Mucosa of descending colon (tissue), 3 donors: ENCODE results near the gene IL1RAPL2. TPM values are rescaled to one million over a fixed set of nuclear protein-coding genes. Genes with fewer than 3 reads are reported as not detected.
"Not testable (repeated sequence)": the region's sequence is repeated elsewhere in the genome, so short reads cannot be mapped to it uniquely, and the experiment has no call there.

Source experiments
- ATAC-seq: fragments of 200-7000 bp; cut with Tn5 transposase; one replicate; pipeline ENCODE4 v1.9.1; 2020; ENCODE audit warnings: mild to moderate bottlenecking, moderate library complexity
- DNase-seq, 3 donors: peaks; one replicate each; pipeline ENCODE4 v3.0.0-alpha.2; 2020
- H3K36me3 ChIP-seq: fragments of 200-600 bp; one replicate; pipeline ENCODE4 v1.8.0; 2021; ENCODE audit warnings: low read depth, mild to moderate bottlenecking
- H3K4me1 ChIP-seq: fragments of 200-600 bp; one replicate; pipeline ENCODE4 v1.8.0; 2021; ENCODE audit warnings: low read depth, mild to moderate bottlenecking
- H3K4me3 ChIP-seq: fragments of 200-600 bp; one replicate; pipeline ENCODE4 v1.8.0; 2021; ENCODE audit warnings: mild to moderate bottlenecking
- H3K9me3 ChIP-seq: fragments of 200-600 bp; one replicate; pipeline ENCODE4 v1.8.0; 2021; ENCODE audit warnings: mild to moderate bottlenecking
- intact Hi-C, 2 donors: fragments of 100-400 bp; cut with DNase I in 1 of 2; cut with micrococcal nuclease in 1 of 2; formaldehyde crosslinking; loops; one replicate each; pipeline versions ENCODE4 v1.11.0 to v1.11.1; 2022; cut with DNase I, micrococcal nuclease
- total RNA-seq, 3 donors: library from RNA; stranded (reverse); fragmentation: NEBNext Ultra II Directional in 2 of 3; extraction: Animal tissue kit (Norgen Biotek cat#: 25700) in 2 of 3; gene quantifications; one replicate each; pipeline versions ENCODE4 v1.2.1 to v1.2.4, GENCODE V29; 2021 to 2023
- TF ChIP-seq, protein P1 (sequence below): fragments of 200-600 bp; IDR thresholded peaks from one replicate; pipeline ENCODE4 v1.8.0; 2022; ENCODE audit warnings: antibody characterized with exemption, mild to moderate bottlenecking
- donor health status: DM: no; HTN: no; CAD: no; lungs with moderate emphysema.
- donor health status: DM: no; HTN: no; CAD: no.
- donor health status: DM: no; HTN: yes; CAD: no.

The IL1RAPL2 gene
- total RNA-seq, 3 donors from 2014 or later: 0.19 TPM; not detected in 2

DNA sequence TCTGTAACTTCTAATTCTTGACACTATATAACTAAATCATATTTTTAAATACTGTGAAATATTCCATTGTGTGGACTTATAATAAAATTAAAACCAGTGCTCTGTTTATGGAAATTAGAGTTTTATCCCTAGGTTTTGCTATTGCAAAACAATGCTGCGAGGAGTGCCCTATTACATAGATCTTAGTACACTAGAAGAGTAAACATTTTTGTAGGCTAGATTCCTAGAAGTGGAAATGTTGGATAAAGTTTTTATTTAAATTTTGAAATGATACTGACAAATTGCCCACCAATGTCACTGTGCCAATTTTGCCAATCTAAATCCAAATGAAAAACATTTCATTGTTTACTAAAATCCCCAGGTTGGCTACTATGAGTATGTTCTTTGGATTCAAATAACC, 99.7 kb downstream of the IL1RAPL2 start:
- no peak for ATAC-seq

DNA sequence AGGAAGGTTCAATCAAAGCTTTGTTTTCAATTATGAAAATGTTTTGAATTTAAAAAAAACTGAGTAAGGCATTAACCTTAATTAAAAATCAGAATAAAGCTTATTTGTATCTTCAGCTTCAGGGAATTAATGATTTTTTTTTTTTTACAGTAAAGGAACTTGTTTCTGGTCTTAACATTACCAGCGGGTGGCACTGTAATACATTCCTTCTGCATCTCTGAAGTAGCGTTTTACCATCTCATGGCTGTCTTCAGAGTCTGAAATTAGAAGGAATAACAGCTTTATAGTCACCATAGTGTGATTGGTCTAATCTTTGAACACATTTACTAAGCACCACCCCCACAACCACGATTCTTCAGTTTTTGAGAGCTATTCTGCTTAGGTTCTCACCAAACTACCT, 102.6 kb downstream of the IL1RAPL2 start:
- ATAC-seq (no peak), DNase-seq (no peak)
- no peaks in the 10 kb centered on the region for H3K4me1 ChIP-seq
- H3K9me3 ChIP-seq: no peaks in the 10 kb centered on the region
- H3K36me3 ChIP-seq: no peaks in the 10 kb centered on the region
- intact Hi-C loops: no loop called here
- TF ChIP-seq, protein P1, sequence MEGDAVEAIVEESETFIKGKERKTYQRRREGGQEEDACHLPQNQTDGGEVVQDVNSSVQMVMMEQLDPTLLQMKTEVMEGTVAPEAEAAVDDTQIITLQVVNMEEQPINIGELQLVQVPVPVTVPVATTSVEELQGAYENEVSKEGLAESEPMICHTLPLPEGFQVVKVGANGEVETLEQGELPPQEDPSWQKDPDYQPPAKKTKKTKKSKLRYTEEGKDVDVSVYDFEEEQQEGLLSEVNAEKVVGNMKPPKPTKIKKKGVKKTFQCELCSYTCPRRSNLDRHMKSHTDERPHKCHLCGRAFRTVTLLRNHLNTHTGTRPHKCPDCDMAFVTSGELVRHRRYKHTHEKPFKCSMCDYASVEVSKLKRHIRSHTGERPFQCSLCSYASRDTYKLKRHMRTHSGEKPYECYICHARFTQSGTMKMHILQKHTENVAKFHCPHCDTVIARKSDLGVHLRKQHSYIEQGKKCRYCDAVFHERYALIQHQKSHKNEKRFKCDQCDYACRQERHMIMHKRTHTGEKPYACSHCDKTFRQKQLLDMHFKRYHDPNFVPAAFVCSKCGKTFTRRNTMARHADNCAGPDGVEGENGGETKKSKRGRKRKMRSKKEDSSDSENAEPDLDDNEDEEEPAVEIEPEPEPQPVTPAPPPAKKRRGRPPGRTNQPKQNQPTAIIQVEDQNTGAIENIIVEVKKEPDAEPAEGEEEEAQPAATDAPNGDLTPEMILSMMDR: no peak
- no peak overlapping the region for H3K4me3 ChIP-seq

More for the DNA sequence above, 99.7 kb downstream of the IL1RAPL2 start:
- intact Hi-C loops: no loop called here
- TF ChIP-seq, protein P1: no peak
- Histone ChIP-seq H3K4me1 (no peaks in the 10 kb centered on the region), H3K36me3 (no peaks in the 10 kb centered on the region), H3K9me3 (no peaks in the 10 kb centered on the region), H3K4me3 (no peak overlapping the region)
- no peak for DNase-seq

DNA sequence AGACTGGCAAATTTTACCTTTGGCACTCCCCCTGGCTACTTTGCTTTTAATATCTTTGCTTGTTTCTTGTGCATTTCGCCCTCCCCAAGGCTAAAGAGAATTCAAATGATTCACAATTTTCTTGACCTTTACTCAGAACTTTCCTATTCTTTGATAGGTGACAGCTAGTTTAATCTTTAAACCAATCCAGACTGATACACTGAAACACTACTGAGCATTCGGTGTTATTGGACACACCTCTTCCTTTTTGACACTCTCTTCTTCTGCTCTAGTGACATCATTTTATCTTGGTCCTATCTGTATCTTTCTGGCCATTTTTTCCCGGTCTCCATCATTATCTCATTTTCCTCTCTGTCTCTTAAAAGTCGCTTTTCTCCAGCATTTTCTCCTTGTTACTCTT, 103.1 kb downstream of the IL1RAPL2 start:
- H3K9me3 ChIP-seq: no peaks in the 10 kb centered on the region
- ATAC-seq (no peak), DNase-seq (no peak)
- TF ChIP-seq, protein P1: no peak
- intact Hi-C loops: no loop called here
- H3K4me3 ChIP-seq: no peak overlapping the region
- no peaks in the 10 kb centered on the region for H3K36me3 ChIP-seq
- no peaks in the 10 kb centered on the region for H3K4me1 ChIP-seq

DNA sequence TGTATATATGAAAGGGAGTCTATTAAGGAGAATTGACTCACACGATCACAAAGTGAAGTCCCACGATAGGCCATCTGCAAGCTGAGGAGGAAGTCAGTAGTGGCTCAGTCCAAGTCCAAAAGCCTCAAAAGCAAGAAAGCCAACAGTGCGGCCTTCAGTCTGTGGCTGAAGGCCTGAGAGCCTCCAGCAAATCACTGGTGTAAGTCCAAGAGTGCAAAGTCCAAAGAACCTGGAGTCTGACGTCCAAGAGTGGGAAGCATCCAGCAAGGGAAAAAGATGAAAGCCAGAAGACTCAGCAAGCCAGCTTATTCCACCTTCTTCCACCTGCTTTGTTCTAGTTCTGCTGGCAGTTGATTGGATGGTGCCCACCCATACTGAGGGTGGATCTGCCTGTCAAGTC, 104.1 kb downstream of the IL1RAPL2 start:
- Histone ChIP-seq H3K36me3 (no peaks in the 10 kb centered on the region), H3K4me3 (no peak overlapping the region), H3K4me1 (no peaks in the 10 kb centered on the region), H3K9me3 (no peaks in the 10 kb centered on the region)
- intact Hi-C loops: no loop called here
- ATAC-seq (no peak), DNase-seq (no peak)
- TF ChIP-seq, protein P1: no peak

DNA sequence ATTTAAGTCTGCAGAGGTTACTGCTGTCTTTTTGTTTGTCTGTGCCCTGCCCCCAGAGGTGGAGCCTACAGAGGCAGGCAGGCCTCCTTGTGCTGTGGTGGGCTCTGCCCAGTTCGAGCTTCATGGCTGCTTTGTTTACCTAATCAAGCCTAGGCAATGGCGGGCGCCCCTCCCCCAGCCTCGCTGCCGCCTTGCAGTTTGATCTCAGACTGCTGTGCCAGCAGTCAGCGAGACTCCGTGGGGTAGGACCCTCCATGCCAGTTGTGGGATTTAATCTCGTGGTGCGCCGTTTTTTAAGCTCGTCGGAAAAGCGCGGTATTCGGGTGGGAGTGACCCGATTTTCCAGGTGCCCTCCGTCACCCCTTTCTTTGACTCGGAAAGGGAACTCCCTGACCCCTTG, 111.5 kb downstream of the IL1RAPL2 start:
- H3K4me3 ChIP-seq, intact Hi-C loops, H3K9me3 ChIP-seq, H3K4me1 ChIP-seq, DNase-seq, H3K36me3 ChIP-seq, ATAC-seq: not testable (repeated sequence)

DNA sequence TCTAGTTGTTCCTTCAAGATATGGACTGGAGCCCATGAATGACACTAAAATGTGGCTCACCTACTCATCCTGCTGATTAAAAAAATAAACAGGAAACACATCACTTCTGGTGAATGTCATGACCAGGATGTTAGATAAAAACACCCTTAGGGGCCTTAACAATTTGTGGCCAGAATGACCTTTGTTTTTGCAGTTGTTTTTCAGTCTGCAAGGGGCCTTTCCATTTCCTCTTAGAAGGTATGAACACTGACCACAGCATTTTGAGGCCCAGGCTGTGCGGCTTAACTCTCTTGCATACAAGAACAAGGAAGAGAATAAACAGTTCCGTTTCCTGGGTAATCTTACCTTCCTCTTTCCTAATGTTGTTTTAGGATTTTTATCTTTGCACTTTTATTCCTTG, 113.2 kb downstream of the IL1RAPL2 start:
- ATAC-seq (no peak), DNase-seq (no peak)
- TF ChIP-seq, protein P1: no peak
- Histone ChIP-seq H3K9me3 (no peaks in the 10 kb centered on the region), H3K4me3 (no peak overlapping the region), H3K36me3 (no peaks in the 10 kb centered on the region), H3K4me1 (no peaks in the 10 kb centered on the region)
- intact Hi-C loops: no loop called here
